OCI-LY3 (cell line): ENCODE measurements around the gene DPP6.

Source experiments
- EZH2phosphoT487 ChIP-seq: fragments of 200-600 bp; shearing (Covaris generic); IDR thresholded peaks from 2 replicates; pipeline ENCODE4 v1.6.1; 2018; ENCODE audit warnings: antibody characterized with exemption, mixed run types, low read depth
- TF ChIP-seq, protein P1 (sequence below): fragments of 200-600, 300-600 bp; sonication (generic); IDR thresholded peaks from 2 replicates; pipeline ENCODE4 v1.5.1; 2014; ENCODE audit warnings: antibody characterized with exemption, low read length, low read depth

DNA sequence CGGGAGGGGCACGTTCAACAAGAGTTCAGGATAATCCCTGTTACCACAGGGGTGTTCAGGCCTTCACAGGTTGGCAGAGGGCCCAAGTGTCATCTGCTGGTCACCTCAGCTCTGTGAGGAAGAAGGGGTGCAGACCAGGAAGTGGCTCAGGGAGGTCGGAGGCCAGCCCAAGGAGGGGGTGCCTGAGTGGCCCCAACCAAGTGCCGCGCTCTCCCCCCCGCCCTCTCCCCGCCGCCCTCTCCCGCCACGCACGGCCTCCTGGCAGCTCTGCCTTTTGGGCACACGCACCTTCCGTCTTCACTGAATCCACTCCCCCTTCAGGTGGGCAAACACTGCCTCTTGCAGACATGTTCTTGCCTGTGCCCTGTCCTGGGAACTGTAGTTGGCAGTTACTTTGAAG lies 705.6 kb downstream of the DPP6 start:
- TF ChIP-seq, protein P1, sequence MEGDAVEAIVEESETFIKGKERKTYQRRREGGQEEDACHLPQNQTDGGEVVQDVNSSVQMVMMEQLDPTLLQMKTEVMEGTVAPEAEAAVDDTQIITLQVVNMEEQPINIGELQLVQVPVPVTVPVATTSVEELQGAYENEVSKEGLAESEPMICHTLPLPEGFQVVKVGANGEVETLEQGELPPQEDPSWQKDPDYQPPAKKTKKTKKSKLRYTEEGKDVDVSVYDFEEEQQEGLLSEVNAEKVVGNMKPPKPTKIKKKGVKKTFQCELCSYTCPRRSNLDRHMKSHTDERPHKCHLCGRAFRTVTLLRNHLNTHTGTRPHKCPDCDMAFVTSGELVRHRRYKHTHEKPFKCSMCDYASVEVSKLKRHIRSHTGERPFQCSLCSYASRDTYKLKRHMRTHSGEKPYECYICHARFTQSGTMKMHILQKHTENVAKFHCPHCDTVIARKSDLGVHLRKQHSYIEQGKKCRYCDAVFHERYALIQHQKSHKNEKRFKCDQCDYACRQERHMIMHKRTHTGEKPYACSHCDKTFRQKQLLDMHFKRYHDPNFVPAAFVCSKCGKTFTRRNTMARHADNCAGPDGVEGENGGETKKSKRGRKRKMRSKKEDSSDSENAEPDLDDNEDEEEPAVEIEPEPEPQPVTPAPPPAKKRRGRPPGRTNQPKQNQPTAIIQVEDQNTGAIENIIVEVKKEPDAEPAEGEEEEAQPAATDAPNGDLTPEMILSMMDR, result no peak
- no peak for TF ChIP-seq EZH2phosphoT487
